Fibroblast of lung (primary cell): ENCODE measurements around the gene DEFB108B. TPM values are rescaled to one million over a fixed set of nuclear protein-coding genes. Genes with fewer than 3 reads are reported as not detected.
"Not testable (repeated sequence)": the region's sequence is repeated elsewhere in the genome, so short reads cannot be mapped to it uniquely, and the experiment has no call there.

Experiments used
- DNase-seq, 2 donors: peaks; one replicate each; pipeline versions ENCODE4 v3.0.0 to v3.0.0-alpha.2; 2010; ENCODE audit warnings: low read depth in 2 of 2
- H2AFZ ChIP-seq: 2 replicates; pipeline ENCODE4 v1.5.1; 2012; ENCODE audit warnings: low read length, control low read depth, inconsistent platforms
- H3K27ac ChIP-seq: 2 replicates; pipeline ENCODE4 v1.5.1; 2011; ENCODE audit warnings: low read length, control low read depth; ENCODE audit not compliant: insufficient read depth
- H3K27me3 ChIP-seq: 2 replicates; pipeline ENCODE4 v1.5.1; 2011; ENCODE audit warnings: mild to moderate bottlenecking, low read length; ENCODE audit not compliant: control insufficient read depth, insufficient read depth
- H3K36me3 ChIP-seq: 2 replicates; pipeline ENCODE4 v1.5.1; 2011; ENCODE audit warnings: low read length; ENCODE audit not compliant: control insufficient read depth, insufficient read depth
- H3K4me1 ChIP-seq: 2 replicates; pipeline ENCODE4 v1.5.1; 2011; ENCODE audit warnings: low read length; ENCODE audit not compliant: control insufficient read depth, insufficient read depth; ENCODE audit errors: extremely low read depth
- H3K4me2 ChIP-seq: 2 replicates; pipeline ENCODE4 v1.5.1; 2011; ENCODE audit warnings: low read length, control low read depth; ENCODE audit not compliant: insufficient read depth; ENCODE audit errors: extremely low read depth
- H3K4me3 ChIP-seq, 4 experiments: fragments of 200-600 bp in 1 of 4; sonication (generic) in 1 of 4; replicated peaks in 1 of 4; 2 replicates each; pipeline ENCODE4 v1.5.1; 2011 to 2016; ENCODE audit warnings: low read length in 4 of 4, low read depth in 3 of 4, mild to moderate bottlenecking in 3 of 4, control low read depth in 2 of 4, inconsistent platforms in 1 of 4, mixed read lengths in 1 of 4; ENCODE audit not compliant: insufficient read depth in 1 of 4; ENCODE audit errors: control extremely low read depth in 1 of 4
- H3K79me2 ChIP-seq: 2 replicates; pipeline ENCODE4 v1.5.1; 2012; ENCODE audit warnings: mild to moderate bottlenecking, low read length, inconsistent platforms; ENCODE audit not compliant: control insufficient read depth, insufficient read depth
- H3K9ac ChIP-seq: 2 replicates; pipeline ENCODE4 v1.5.1; 2011; ENCODE audit warnings: mild to moderate bottlenecking, low read length, control low read depth; ENCODE audit not compliant: insufficient read depth
- H3K9me3 ChIP-seq: 2 replicates; pipeline ENCODE4 v1.5.1; 2012; ENCODE audit warnings: low read depth, low read length; ENCODE audit not compliant: control insufficient read depth, insufficient read depth
- H4K20me1 ChIP-seq: 2 replicates; pipeline ENCODE4 v1.5.1; 2011; ENCODE audit warnings: low read length; ENCODE audit not compliant: control insufficient read depth, insufficient read depth; ENCODE audit errors: extremely low read depth
- CTCF ChIP-seq, 2 donors: IDR thresholded peaks in 1 of 2; conservative IDR thresholded peaks in 1 of 2; 1 replicate in 1 of 2; 2 replicates in 1 of 2; pipeline ENCODE4 v1.5.1; 2011 to 2012; ENCODE audit warnings: low read length in 2 of 2, control low read depth in 1 of 2, inconsistent platforms in 1 of 2, low read depth in 1 of 2, mild to moderate bottlenecking in 1 of 2
- EZH2 ChIP-seq: IDR thresholded peaks from 2 replicates; pipeline ENCODE4 v1.5.1; 2012; ENCODE audit warnings: low read length, control low read depth, mild to moderate bottlenecking; ENCODE audit errors: missing control alignments
- polyA plus RNA-seq, 2 donors: library from polyadenylated mRNA; depleted of rRNA in 1 of 2; stranded (reverse) in 1 of 2; unstranded in 1 of 2; fragments of >200 nt; gene quantifications; 2 replicates each; pipeline ENCODE4 v1.2.1, GENCODE V29; 2011 to 2012; ENCODE audit warnings: missing spikeins in 1 of 2
- total RNA-seq: library from RNA; depleted of rRNA; stranded (reverse); fragments of >200 nt; gene quantifications from 2 replicates; pipeline ENCODE4 v1.2.1, GENCODE V29; 2014

DEFB108B gene
- total and polyA plus RNA-seq, 2 donors (not counting 1 experiment from before 2014, with no cell fraction given) = not detected

GRCh38 chr11:71843355-71843754 is 10.4 kb downstream of the DEFB108B start:
- not testable (repeated sequence) for H3K9me3 ChIP-seq

GRCh38 chr11:71843858-71844257 is 10.9 kb downstream of the DEFB108B start:
- H2AFZ ChIP-seq = no peak overlapping the region

More at GRCh38 chr11:71843355-71843754, 10.4 kb downstream of the DEFB108B start:
- H4K20me1 ChIP-seq, H2AFZ ChIP-seq, H3K4me2 ChIP-seq, H3K9ac ChIP-seq, H3K27ac ChIP-seq, H3K4me1 ChIP-seq, DNase-seq, H3K27me3 ChIP-seq, H3K79me2 ChIP-seq, H3K4me3 ChIP-seq, H3K36me3 ChIP-seq: not testable (repeated sequence)

GRCh38 chr11:71853895-71854294 is 20.9 kb downstream of the DEFB108B start:
- H4K20me1 ChIP-seq, H3K4me2 ChIP-seq, H3K4me1 ChIP-seq, DNase-seq, H3K27me3 ChIP-seq, H3K9ac ChIP-seq, H3K36me3 ChIP-seq, H3K4me3 ChIP-seq, H3K27ac ChIP-seq, H3K79me2 ChIP-seq, H2AFZ ChIP-seq, H3K9me3 ChIP-seq: not testable (repeated sequence)

More at GRCh38 chr11:71843858-71844257, 10.9 kb downstream of the DEFB108B start:
- Histone ChIP-seq H3K27me3 (no peaks in the 10 kb centered on the region), H3K27ac (no peak overlapping the region), H3K4me1 (no peaks in the 10 kb centered on the region), H3K4me3 (no peak overlapping the region), H4K20me1 (no peaks in the 10 kb centered on the region), H3K4me2 (no peak overlapping the region), H3K9me3 (no peaks in the 10 kb centered on the region), H3K9ac (no peak overlapping the region), H3K79me2 (no peaks in the 10 kb centered on the region), H3K36me3 (no peaks in the 10 kb centered on the region)
- TF ChIP-seq EZH2 (no peak), CTCF (conservative IDR thresholded peaks at IDR 0.05 in 1 of 2, IDR thresholded peaks at IDR 0.05 in 1 of 2; ENCODE audit: low read depth in 1 of 2, low read length in 2 of 2) (no peak)
- no peak for DNase-seq

GRCh38 chr11:71855880-71856279 is 22.9 kb downstream of the DEFB108B start:
- H3K4me1 ChIP-seq, H3K4me3 ChIP-seq, H3K27ac ChIP-seq, H3K27me3 ChIP-seq, H3K9ac ChIP-seq, H3K9me3 ChIP-seq, H4K20me1 ChIP-seq, H3K4me2 ChIP-seq, DNase-seq, H2AFZ ChIP-seq, H3K79me2 ChIP-seq, H3K36me3 ChIP-seq: not testable (repeated sequence)

- H3K9ac ChIP-seq, H4K20me1 ChIP-seq, H3K4me1 ChIP-seq, DNase-seq, H3K27me3 ChIP-seq, H3K9me3 ChIP-seq, H3K36me3 ChIP-seq, H3K4me2 ChIP-seq, H3K79me2 ChIP-seq, H2AFZ ChIP-seq, H3K27ac ChIP-seq, H3K4me3 ChIP-seq: not testable (repeated sequence)
Measured at GRCh38 chr11:71860835-71861234, 27.8 kb downstream of the DEFB108B start.
